ENCODE data around the gene TMEM82.

TMEM82 gene

GRCh38 chr1:15722411-15722810 is 19.9 kb upstream of the TMEM82 start:
- no peak for DNase-seq

DNA sequence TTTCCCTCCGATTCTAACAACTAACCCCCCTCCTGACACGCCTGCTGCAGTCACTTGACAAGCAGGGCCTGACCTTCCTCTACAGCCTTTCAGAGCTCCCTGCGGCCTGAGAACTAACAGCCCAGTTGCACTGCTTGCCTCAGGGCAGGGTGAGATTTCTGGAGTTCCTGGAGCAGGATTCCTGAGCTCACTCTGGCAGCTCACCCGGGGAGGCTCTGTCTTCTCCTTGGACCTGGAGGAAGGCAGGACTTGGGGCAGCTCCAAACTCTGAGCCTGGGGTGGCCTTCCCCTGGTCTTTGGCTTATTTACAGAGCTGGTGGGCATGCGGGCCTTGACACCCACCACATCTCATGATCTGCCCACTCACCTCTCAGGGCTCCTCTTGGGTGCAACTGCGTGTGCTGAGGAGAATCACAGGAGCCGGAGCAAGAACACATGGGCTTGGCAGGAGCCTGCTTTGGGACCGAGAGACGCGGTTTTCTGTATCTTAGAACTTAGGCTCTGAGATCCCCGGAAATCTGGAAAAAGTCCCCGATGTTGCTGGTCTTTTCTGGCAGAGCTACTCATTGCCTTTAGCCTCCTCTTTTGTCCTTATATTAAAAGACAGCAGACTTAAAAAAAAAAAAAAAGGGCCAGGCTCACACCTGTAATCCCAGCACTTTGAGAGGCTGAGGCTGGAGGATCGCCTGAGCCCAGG is 19.3 kb upstream of the TMEM82 start:
- DNase-seq = no peak

DNA sequence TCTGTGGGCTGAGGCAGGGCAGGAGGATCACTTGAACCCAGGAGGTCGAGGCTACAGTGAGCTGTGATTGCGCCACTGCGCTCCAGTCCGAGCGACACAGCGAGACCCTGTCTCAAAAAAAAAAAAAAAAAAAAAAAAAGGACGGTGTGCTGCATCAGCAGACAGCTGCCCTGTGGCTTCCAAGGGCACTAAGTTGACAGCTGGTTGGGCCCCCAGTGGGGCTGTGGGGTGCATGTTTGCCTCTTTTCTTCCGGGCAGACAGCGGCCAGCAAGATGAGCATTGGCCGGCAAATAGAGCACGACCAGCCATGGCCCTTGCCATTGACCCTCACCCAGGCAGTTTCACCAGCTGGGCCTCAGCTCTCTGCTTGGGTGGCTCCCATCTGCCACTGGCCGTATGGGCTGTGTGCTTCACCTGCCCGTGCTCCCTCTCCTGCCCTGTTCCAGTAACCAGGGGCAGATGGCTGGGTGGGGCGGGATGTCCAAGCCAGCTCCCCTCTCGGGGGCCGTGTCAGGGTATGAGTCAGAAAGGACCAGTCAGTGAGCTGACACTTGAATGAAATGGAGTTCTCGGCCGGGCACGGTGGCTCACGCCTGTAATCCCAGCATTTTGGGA is 18.6 kb upstream of the TMEM82 start:
- DNase-seq = no peak

- no peak for DNase-seq
Observed at GRCh38 chr1:15724949-15725880, 17.1 kb upstream of the TMEM82 start.

GRCh38 chr1:15726508-15726907 is 15.8 kb upstream of the TMEM82 start:
- DNase-seq = no peak

DNA sequence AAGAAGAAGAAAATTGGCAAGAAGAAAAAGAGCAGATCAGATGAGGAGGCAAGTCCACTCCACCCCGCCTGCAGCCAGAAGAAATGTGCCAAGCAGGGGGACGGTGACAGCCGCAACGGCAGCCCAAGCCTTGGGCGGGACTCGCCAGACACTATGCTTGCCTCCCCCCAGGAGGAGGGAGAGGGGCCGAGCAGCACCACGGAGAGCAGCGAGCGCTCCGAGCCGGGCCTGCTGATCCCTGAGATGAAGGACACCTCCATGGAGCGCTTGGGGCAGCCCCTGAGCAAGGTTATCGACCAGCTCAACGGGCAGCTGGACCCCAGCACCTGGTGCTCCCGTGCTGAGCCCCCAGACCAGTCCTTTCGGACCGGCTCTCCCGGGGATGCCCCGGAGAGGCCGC is 15.3 kb upstream of the TMEM82 start:
- no peak for DNase-seq

GRCh38 chr1:15727424-15727823 is 14.9 kb upstream of the TMEM82 start:
- DNase-seq = no peak

GRCh38 chr1:15727866-15728534 is 14.3 kb upstream of the TMEM82 start:
- DNase-seq = no peak

DNA sequence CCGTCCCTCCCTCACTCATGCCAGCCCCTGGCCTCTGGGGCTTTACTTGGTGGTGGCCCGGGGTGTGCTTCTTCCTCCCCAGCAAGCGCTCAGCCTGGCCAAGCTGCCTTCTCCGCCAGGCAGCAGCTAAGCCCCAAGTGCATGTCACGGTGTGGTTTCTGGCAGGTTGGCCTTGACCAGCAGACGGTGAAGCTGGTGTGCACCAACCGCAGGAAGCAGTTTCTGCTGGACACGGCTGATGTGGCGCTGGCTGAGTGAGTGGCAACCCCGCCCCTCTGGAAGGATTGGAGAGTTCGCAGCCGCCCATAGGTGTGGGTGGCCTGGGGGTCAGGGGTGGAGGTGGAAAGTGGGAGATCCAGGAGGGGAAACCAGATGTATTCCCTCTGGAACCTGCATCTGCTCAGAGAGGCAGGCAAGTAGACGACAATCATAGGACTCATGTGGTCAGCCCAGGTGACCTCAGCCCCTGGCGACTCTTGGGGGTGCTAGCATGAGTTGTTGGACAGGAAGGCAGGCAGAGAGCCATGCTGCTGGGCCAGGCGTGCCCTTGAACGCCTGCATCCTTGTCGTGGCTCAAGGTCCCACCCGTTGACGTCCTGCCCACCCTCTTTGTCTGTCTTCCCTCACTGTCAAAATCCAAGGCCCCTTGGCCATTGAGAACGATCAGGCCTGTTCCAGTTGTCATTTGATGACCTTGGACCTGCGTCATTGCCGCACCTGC is 13.2 kb upstream of the TMEM82 start:
- no peak for DNase-seq

GRCh38 chr1:15730423-15730822 is 11.9 kb upstream of the TMEM82 start:
- DNase-seq = no peak

DNA sequence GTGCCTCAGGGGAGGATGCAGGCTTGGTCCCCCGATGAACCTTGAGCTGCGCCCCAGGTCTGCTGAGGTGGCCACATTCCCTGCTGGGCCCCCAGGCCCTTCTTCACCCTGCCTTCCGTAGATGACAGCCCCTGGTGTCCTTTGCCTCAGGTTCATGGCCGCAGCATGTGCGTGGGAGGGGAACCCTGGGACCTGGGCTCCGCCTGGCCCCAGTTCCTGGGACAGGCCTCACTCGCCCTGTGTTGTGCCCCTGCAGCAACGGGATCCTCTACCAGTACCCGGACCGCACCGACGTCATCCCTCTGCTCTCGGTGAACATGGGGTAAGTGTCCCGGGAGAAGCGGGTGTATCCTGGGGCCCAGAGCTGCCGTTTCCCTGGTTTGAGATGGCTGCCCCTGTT is 11.4 kb upstream of the TMEM82 start:
- no peak for DNase-seq

GRCh38 chr1:15731735-15732685 is 10.3 kb upstream of the TMEM82 start:
- no peak for DNase-seq

GRCh38 chr1:15732686-15733081 is 9.6 kb upstream of the TMEM82 start:
- no peak for DNase-seq

GRCh38 chr1:15733218-15733725 is 9.0 kb upstream of the TMEM82 start:
- no peak for DNase-seq

- DNase-seq = no peak
Observed at GRCh38 chr1:15733726-15734226, 8.5 kb upstream of the TMEM82 start.

DNA sequence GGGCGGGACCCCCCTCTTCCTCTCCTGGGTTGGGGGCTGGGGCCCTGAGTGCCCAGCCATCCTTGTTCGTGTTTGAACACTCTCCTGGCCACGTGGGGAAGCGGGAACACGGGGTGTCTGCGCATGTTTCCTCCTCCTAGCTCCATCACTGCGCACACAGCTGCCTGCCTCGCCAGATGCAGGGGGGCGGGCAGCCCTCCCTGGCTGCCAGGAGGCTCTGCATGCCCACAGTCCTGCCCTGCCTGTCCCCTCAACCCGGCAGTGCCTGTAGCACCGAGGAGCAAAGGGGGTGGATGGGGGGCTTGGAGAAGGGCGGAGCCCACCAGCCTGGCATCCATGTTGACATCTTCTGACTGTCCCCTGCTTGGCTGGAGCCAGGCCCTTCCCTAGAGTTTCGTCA is 8.0 kb upstream of the TMEM82 start:
- no peak for DNase-seq

DNA sequence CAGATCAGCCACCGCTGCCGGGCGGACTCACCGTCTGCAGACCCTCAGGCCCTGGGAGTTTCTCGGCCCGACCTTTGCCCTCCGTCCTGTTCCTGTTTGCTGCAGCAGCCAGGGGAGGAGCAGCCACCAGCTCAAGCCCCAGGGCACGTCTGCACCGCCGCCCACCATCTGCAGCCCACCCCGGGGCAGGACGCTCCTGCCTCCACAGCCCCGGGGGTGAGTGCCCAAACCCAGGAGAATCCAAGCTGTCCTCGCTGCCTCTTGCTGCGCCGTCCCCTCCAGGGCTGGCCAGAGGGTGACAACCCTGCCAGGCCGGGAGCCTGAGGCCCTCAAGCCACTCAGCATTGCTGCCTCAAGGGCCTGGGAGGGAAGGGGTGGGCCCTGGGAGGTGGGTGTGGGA is 7.4 kb upstream of the TMEM82 start:
- DNase-seq = no peak

DNA sequence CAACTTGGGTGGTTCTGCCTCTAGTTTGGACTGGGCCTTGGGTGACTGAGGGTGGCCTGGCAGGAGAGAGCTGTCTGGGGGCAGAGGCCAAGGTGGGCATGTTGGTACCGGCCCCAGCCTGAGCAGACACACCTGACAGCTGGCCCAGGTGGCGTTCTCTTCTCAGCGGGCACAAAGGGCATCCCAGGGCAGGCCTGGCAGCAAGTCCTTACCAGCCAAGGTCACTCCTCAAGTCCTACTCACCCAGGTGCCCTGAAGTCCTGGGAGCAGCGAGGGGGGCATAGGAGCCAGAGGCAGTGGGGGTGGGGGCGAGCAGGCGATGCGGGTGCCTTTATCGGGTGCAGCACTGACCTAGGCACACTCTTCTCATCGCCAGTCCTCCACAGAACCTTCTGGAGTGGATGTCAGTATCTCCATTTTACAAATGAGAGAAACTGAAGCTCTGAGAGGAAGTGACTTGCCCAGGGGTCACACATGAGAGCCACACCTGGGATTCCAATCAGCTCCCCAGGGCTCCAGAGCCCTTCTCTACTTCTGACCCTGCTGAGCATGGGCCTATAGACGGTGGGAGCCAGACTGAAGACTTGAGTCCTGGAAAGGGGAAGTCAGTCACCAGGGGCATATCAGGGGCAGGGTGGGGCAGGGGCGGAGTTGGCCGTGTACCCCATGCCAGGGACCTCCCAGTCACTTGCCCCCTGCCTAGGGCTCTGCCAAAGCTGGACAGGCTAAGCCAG is 6.8 kb upstream of the TMEM82 start:
- no peak for DNase-seq

- no peak for DNase-seq
Observed at GRCh38 chr1:15736038-15736891, 6.0 kb upstream of the TMEM82 start, which contains the start of gene SLC25A34. Gene SLC25A34 (plus strand): TSS chr1:15736258. CDS start chr1:15736486, 228 bp downstream.
